HPDE6-E6E7 (cell line): ENCODE data around the gene VPS25.
"Not testable (repeated sequence)": the region's sequence is repeated elsewhere in the genome, so short reads cannot be mapped to it uniquely, and the experiment has no call there.

Experiments used
- DNase-seq: peaks from one replicate; pipeline ENCODE4 v3.0.0; 2011; ENCODE audit warnings: missing footprints; ENCODE audit errors: extremely low spot score

VPS25 gene

DNA sequence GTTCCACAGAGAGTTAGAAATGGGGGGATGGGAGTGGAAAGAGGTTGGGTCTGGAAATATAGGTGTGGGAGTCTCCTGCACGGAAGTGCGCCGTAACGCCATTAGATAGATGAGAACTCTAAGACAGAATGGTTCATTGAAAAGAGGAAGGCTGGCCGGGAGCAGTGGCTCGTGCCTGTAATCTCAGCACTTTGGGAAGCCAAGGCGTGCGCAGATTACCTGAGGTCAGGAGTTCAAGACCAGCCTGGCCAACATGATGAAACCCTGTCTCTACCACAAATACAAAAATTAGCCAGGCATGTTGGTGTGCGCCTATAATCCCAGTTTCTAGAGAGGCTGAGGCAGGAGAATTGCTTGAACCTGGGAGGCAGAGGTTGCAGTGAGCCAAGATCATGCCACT lies 5.2 kb upstream of the VPS25 start:
- DNase-seq = not testable (repeated sequence)

DNA sequence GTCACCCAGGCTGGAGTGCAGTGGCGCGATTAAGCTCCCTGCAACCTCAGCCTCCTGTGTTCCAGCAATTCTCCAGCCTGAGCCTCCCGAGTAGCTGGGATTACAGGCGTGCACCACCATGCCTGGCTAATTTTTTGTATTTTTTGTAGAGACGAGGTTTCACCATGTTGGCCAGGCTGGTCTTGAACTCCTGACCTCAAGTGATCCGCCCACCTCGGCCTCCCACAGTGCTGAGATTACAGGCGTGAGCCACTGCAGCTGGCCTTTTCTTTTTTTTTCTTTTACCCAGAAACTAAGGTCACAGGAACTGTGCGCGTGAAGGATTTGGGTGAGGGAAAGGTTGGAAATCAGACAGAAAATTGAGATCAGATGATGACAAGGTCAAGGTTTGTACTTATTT lies 3.3 kb upstream of the VPS25 start:
- not testable (repeated sequence) for DNase-seq

DNA sequence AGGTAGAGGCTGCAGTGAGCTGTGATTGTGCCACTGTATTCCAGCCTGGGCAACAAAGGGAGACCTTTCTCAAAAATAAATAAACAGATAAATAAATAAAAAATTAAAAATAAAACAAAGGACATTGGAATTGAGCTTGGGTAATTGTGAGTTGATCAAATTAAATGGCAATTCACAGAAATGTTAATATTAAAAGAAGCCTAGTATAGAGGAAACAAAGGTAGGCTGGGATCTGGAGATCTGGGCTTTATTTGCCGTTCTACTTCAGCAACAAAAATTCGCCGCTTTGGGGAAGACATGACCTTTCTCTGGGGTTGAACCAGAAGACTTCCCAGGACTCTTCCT lies 332 bp upstream of the VPS25 start:
- DNase-seq = no peak

DNA sequence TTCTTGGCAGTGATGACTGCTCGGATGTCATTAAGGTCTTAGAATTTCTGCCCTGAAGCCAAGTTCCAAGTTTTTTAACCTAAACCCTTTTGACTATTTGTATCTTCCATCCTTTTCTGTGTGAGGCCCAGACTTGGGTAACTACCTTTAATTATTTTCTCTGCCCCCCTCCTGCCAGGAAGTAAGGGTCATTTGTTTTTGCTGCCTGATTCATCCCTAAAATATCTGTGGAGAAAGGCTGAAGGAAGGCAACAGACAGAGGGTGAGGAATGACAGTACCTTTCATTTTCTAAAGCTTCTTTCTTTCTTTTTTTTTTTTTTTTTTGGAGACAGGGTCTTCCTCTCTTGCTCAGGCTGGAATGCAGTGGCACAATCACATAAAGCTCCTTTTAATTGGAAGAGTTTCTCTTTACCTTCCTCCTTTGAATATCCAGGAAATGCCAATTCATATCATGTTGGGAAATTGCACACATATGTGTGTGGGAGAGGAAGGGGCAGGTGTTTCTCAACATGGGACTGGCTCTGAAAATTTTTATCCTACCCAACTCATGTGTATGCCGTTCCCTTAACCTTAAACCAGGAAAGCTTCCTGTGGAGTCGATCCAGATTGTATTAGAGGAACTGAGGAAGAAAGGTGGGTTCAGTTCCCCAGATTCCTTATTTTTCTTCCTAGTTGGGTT lies 957 bp downstream of the VPS25 start:
- no peak for DNase-seq

DNA sequence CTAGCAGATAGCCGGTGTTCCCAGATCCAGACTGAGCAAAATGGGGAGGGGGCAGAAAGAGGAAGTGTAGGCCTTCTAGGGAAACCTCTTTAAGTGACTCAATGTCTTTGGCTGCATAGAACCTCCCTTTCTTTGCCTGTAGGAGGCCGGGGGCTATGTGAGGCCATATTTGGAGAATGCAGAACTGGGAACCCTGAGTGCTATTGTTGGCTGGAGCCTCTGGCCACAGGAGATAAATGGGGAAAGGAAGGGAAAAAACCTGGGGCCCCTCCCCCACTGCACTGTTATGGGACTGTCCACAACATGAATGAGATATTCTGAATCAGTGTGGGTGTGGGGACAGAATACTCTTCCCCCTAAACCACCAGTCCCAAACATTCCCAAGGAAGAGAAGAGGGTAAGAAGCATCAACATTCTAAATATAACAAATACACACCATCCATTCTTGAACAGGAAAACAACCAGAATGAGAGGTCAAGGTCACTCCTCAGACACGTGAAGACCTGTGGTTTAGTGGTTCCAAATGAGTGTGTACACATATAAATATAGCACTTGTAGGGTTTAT lies 2.4 kb downstream of the VPS25 start:
- DNase-seq = no peak

DNA sequence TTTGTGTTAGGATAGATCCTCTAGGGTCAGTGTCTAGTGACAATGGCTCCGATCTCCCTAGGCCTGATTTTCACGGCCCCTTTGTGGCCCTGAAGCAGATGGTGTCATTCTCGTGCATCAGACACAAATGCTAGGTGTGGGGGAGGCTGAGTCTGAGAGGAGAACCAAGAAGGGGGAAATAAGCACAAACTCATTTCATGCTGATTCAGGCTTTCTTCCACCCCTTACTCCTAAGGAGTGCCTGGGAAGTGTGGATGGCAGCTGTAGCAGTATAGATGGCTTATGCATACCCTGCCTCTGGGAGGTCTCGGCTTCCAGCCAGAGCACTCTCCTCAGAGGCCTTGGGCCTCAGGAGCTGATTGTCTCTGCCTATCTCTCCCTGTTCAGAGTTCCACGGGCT lies 5.3 kb downstream of the VPS25 start:
- no peak for DNase-seq

DNA sequence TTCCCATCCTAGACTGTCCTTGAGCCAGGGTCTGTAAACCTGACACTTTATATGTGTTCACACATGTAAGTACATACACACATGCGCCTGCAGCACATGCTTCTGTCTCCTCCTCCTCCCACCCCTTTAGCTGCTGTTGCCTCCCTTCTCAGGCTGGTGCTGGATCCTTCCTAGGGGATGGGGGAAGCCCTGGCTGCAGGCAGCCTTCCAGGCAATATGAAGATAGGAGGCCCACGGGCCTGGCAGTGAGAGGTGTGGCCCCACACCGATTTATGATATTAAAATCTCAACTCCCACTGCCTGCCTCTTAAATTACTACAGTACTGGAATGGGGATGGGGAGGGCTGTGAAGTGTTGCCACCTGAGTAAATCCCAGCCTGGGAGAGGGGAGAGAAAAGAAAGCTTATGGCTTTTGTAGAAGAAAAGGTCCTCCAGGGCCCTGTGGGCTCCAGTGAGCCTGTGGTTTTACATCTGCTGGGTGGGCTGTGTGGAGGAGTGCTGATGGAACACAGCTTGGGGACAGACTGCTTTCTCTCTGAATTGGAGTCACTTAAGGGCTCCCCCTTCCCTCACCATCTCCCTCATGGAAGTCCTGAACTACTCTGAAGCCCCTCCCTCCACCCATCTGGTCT lies 6.2 kb downstream of the VPS25 start:
- no peak for DNase-seq

DNA sequence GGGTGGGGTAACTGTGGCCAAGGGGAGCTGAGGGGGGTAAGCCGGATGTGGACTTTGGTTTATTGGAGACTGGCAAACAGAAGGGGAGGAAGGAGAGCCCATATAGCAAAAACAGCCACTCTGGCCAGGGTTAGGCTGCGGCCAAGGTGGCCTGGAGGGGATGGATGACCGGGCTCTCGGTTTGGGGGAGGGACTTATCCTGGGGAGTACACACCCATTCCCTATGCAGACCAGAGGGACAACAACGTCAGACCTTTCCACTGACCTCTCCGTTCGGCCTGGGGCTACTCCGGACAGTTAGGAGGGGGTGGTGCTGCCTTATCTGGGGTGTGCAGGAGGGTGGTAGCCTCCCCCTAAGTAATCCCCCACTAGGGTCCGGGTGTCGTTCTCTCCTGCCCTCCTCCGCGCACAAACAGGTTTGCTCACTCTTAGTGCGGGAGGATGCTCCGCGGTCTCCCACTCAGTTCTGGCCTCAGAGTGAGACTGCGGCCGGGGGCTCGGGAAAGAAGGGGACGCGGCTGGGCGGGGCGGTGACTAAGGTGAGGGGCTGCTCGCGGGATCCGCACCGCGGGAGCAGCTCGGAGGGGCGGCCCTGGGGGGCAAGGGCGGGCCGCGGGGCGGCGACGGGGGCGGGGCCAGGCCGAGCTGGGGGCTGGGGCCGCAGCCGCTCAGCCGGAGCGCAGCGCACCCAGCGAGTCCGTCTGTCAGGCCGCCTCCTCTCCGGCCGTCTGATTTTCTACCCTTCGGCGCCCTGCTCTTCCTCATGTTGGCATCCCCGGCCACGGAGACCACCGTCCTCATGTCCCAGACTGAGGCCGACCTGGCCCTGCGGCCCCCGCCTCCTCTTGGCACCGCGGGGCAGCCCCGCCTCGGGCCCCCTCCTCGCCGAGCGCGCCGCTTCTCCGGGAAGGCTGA lies 6.9 kb downstream of the VPS25 start, which contains the start of gene WNK4:
TSS of gene WNK4 (plus strand) at position 675 of the 915 bp plus-strand sequence. CDS start at position 764, 89 bp downstream.
- no peak for DNase-seq

DNA sequence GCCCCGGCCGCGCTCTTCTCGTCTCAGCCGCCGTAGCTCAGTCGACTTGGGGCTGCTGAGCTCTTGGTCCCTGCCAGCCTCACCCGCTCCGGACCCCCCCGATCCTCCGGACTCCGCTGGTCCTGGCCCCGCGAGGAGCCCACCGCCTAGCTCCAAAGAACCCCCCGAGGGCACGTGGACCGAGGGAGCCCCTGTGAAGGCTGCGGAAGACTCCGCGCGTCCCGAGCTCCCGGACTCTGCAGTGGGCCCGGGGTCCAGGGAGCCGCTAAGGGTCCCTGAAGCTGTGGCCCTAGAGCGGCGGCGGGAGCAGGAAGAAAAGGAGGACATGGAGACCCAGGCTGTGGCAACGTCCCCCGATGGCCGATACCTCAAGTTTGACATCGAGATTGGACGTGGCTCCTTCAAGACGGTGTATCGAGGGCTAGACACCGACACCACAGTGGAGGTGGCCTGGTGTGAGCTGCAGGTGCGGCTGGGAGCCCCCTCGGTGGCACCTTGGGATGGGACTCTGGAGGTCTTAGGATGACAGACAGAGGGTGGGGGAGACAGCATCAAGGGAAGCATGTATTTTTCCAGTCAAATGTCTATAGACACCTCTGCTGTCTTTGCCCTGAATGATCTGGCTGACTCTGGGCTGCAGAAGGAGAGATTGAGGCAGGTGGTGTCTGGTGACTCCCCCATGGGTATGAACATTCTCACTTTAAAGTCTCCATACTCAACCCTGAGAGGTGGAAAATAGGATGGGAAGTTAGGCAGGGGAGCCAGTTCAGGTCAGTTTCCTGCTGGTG lies 7.8 kb downstream of the VPS25 start:
- no peak for DNase-seq

DNA sequence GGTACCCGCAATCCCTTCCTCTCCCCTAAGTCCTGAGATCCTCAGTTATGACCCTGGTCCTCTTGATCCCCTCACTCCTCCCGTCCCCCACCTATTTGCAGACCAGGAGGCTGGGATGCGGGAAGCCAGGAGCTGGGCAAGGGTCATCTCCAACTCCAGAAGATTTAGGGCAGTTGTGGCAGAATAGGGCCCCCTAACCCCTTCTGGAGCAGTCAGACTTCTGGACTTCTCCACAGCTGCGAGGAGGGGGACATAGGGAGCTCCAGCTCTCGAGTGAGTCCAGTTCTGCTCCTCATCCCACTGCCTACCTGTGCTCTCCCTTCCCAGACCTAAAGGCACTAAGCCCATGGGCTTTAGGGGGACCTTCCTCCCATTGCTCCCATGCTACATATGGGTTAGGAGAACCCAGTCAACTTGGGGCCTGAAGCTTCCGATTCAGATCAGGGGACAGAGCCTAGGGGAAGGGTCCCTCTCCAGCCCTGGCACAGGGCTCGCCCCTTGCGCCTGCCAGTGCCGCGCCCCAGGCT lies 8.5 kb downstream of the VPS25 start:
- no peak for DNase-seq

DNA sequence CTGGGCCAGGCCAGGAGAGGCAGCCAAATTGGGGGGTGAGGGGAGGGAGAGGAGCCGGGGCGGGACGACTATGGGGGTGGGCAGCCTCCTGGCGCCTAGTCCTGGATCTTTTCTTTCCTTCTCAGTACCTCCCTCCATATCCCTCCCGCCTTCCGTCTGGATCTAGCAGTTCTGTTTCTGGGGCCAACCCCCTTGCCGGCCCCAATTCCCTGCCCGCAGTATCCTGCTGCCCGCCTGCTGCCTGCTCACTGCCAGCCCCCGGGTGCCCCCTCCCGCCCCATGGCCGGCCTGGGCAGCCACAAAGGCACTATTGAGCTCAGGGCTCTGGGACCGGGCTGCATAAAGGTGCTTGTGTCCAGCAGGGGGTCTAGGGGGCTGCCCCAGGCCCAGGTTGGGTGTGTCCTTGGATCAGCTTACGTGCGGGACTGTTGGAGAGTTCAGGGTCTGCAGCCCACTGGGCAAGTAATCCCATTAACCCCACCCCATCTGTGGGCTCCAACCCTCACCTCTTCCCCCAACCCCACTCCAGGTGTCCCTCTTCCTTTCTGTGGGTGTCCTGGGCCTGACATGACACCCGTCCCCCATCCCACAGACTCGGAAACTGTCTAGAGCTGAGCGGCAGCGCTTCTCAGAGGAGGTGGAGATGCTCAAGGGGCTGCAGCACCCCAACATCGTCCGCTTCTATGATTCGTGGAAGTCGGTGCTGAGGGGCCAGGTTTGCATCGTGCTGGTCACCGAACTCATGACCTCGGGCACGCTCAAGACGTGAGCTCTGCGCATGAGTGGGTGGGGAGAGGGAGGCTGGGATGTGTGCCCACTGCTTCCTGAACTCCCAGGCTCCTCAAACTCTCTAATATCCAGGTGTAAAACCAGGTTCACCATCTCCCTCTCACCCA lies 9.2 kb downstream of the VPS25 start:
- no peak for DNase-seq

DNA sequence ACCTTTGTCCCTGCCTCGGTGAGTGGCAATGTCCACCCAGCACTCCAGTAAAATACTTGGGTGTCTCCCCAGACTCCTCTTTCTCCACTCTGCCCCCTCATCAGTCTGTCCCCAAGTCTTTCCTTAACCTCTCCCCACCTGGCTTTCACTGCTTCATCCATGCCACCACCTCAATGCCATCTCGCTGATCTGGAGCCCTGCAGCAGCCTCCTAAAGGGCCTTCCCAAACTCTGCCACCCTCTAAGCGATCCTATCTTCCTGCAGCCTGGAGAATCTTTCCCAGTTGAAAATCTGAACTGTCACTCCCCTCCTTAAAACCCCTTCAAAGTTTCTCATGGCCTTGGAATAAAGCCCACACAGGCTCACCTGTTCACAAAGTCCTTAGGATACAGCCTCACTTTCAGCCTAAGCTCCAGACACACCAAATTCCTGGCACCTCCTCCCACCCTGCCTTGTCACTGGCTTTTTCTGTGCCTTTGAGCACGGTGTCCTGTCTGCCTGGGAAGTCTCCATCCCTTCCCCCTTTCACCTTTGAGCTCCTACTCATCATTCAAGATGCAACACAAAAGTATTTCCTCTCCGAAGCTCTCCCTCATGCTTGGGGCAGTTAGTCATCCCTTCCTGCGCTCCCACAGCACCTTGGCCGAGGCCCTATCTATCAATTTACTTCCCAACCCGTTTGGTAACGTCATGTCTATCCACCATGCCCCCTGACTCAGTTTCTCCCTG lies 10.0 kb downstream of the VPS25 start:
- peak; percentile 59 for DNase-seq

DNA sequence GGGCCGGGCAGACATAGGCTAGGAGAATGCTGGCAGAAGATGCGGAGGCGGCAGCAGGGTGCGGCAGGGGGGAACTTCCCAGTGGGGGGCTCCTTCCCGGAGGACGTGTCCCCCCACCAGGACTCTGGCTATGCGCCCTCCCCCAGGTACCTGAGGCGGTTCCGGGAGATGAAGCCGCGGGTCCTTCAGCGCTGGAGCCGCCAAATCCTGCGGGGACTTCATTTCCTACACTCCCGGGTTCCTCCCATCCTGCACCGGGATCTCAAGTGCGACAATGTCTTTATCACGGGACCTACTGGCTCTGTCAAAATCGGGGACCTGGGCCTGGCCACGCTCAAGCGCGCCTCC lies 10.5 kb downstream of the VPS25 start:
- no peak for DNase-seq

DNA sequence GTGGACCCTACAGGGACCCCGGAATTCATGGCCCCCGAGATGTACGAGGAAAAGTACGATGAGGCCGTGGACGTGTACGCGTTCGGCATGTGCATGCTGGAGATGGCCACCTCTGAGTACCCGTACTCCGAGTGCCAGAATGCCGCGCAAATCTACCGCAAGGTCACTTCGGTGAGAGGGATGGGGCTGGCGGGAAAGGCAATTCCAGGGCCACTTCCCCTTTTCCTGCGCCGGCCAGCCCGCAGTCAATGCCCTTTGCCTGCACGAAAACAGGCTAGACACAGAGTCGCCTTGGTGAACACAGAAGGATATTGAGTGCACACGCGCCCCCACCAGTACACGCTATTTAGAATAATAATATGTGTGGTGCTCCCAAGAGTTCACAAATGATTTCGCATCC lies 11.2 kb downstream of the VPS25 start:
- DNase-seq = no peak

DNA sequence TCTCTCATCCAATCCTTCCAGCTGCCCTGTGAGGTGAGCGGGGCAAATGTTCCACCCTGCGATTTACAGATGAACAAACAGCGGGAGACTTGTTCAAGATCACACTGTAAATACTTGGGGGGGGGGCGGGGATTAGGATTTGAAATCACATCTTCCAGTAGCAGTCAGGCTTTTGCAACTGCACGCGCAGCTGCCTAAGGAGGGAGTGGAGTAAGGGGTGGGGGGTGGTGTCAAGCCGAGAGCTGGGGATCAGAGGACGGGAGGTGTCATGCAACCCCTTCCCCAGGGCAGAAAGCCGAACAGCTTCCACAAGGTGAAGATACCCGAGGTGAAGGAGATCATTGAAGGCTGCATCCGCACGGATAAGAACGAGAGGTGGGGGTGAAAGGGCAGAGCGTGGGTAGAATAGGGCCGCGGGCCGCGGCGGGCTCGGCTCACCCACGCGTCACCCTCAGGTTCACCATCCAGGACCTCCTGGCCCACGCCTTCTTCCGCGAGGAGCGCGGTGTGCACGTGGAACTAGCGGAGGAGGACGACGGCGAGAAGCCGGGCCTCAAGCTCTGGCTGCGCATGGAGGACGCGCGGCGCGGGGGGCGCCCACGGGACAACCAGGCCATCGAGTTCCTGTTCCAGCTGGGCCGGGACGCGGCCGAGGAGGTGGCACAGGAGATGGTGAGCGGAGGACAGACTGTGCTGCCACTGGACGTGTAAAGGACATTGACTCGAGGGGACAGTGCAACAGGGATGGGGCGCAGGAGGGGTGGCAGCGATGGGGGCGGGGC lies 11.8 kb downstream of the VPS25 start:
- DNase-seq = no peak

DNA sequence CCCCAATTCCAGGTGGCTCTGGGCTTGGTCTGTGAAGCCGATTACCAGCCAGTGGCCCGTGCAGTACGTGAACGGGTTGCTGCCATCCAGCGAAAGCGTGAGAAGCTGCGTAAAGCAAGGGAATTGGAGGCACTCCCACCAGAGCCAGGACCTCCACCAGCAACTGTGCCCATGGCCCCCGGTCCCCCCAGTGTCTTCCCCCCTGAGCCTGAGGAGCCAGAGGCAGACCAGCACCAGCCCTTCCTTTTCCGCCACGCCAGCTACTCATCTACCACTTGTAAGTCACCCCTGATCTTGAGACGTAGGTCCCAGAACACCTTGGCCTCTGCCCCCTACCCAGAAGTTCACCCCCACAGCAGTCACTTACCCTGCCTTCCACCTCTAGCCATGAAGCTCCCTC lies 14.0 kb downstream of the VPS25 start:
- DNase-seq = no peak

DNA sequence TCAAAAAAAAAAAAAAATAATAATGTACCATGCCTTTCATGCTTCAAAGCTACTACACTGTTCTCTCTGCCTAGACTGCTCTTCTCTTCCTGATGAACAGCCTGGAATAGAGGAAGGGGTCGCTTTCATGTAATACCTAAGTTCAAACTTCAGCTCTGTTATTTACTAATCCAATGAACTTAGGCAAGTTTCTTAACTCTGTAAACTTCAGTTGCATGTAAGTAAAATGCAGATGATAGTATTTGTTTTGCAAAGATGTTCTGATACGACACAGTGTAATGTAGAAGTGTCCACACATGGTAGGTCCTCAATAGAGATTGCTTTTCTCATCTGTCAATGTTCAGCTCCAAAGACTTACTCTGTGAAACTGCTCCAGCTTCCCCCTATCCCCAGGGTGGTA lies 18.7 kb downstream of the VPS25 start:
- no peak for DNase-seq

DNA sequence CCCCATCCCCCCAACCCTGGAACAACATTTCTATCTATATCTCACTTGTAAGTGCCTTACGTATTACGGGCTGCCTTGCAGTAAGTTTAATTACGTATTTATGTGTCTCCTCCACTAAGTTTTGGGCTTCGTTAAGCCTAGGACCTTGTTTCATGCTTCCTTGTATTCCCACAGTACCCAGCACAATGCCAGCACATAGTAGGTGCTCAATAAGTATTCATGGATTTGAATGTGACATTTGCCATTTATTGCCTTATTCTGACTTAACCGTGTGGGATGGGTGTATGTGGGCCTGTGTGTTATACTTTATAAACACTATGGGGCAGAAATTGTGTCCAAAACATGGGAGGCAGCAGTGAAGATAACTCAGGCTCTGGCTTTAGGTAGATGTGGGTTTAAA lies 19.3 kb downstream of the VPS25 start:
- no peak for DNase-seq

DNA sequence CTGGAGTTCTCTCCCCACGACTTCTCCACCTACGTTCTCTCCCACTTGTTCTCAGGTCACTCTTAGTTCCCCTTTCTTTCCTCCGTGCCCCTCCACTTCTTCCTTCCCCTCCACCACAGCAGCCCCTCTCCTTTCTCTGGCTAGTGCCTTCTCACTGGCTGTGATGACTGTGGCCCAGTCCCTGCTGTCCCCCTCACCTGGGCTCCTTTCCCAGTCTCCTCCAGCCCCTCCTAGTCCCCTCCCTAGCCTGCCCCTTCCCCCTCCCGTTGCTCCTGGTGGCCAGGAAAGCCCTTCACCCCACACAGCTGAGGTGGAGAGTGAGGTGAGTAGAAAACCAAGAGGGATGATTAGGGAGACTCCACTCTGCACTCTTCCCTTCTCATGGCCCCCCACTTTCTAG lies 21.8 kb downstream of the VPS25 start:
- no peak for DNase-seq
